HEK293 (cell line): ENCODE results near the gene PARD3.

Source experiments
- BCL11A ChIP-seq: fragments of 450-650 bp; formaldehyde crosslinking; IDR thresholded peaks from 2 replicates; pipeline ENCODE4 v1.5.1; 2016; ENCODE audit warnings: low read depth, missing biosample characterization, missing genetic modification characterization
- CTCF ChIP-seq: fragments of 450-650 bp; formaldehyde crosslinking; IDR thresholded peaks from 2 replicates; pipeline ENCODE4 v1.5.1; 2016; ENCODE audit warnings: missing biosample characterization, missing genetic modification characterization
- SP2 ChIP-seq: fragments of 450-650 bp; formaldehyde crosslinking; IDR thresholded peaks from 2 replicates; pipeline ENCODE4 v1.5.1; 2016; ENCODE audit warnings: missing biosample characterization, missing genetic modification characterization
- ZNF274 ChIP-seq, 2 experiments: fragments of 200-500 bp in 1 of 2; fragments of 450-650 bp in 1 of 2; sonication (Bioruptor generic) in 1 of 2; formaldehyde crosslinking in 1 of 2; IDR thresholded peaks; 2 replicates each; pipeline versions ENCODE4 v1.5.1 to v1.6.1; 2014 to 2016; ENCODE audit warnings: borderline replicate concordance in 1 of 2, inconsistent platforms in 1 of 2, low read length in 1 of 2, missing biosample characterization in 1 of 2, missing genetic modification characterization in 1 of 2
- ZNF558 ChIP-seq: fragments of 450-650 bp; formaldehyde crosslinking; IDR thresholded peaks from 2 replicates; pipeline ENCODE4 v1.5.1; 2016; ENCODE audit warnings: missing biosample characterization, missing genetic modification characterization
- ZNF670 ChIP-seq: fragments of 450-650 bp; formaldehyde crosslinking; IDR thresholded peaks from 2 replicates; pipeline ENCODE4 v1.5.1; 2016; ENCODE audit warnings: missing biosample characterization, missing genetic modification characterization, low read depth

GRCh38 chr10:34232481-34232880 is 582.6 kb downstream of the PARD3 start:
- TF ChIP-seq ZNF670 (tag by site-specific recombination) (no peak), SP2 (no peak), CTCF (tag by site-specific recombination) (no peak), ZNF558 (tag by site-specific recombination) (no peak), BCL11A (no peak), ZNF274 (IDR thresholded peaks at IDR 0.05; ENCODE audit: low read length) (no peak), ZNF274 (tag by site-specific recombination; IDR thresholded peaks at IDR 0.05; ENCODE audit: borderline replicate concordance) (no peak)
